Smooth muscle cell (in vitro differentiated cells): ENCODE results near the gene NLGN4Y. TPM values are rescaled to one million over a fixed set of nuclear protein-coding genes. Genes with fewer than 3 reads are reported as not detected.

Experiments
- DNase-seq: peaks from one replicate; lab custom pipeline; 2025; ENCODE audit not compliant: unreplicated experiment; lab: John Stamatoyannopoulos, UW
- H2AFZ ChIP-seq: fragments of 200-600 bp; sonication (generic); 2 replicates; pipeline ENCODE4 v1.6.0; 2016; ENCODE audit warnings: antibody characterized with exemption, low read depth, mild to moderate bottlenecking
- H3F3A ChIP-seq: fragments of 200-600 bp; sonication (generic); 2 replicates; pipeline ENCODE4 v1.6.0; 2017; ENCODE audit warnings: antibody characterized with exemption, low read depth
- H3K27ac ChIP-seq: fragments of 200-600 bp; sonication (generic); 2 replicates; pipeline ENCODE4 v1.5.1; 2016; ENCODE audit warnings: low read depth, mild to moderate bottlenecking
- H3K27me3 ChIP-seq: fragments of 200-600 bp; sonication (generic); 2 replicates; pipeline ENCODE4 v1.6.1; 2016; ENCODE audit warnings: low read depth, mild to moderate bottlenecking
- H3K36me3 ChIP-seq: fragments of 200-600 bp; sonication (generic); 2 replicates; pipeline ENCODE4 v1.5.1; 2016; ENCODE audit warnings: low read depth
- H3K4me1 ChIP-seq: fragments of 200-600 bp; sonication (generic); 2 replicates; pipeline ENCODE4 v1.5.1; 2016; ENCODE audit warnings: low read depth
- H3K4me2 ChIP-seq: fragments of 200-600 bp; sonication (generic); 2 replicates; pipeline ENCODE4 v1.6.0; 2016; ENCODE audit warnings: mild to moderate bottlenecking
- H3K4me3 ChIP-seq: fragments of 200-600 bp; sonication (generic); 2 replicates; pipeline ENCODE4 v1.5.1; 2016; ENCODE audit warnings: mild to moderate bottlenecking
- H3K79me2 ChIP-seq: fragments of 200-600 bp; sonication (generic); 2 replicates; pipeline ENCODE4 v1.6.0; 2016; ENCODE audit warnings: low read depth, mild to moderate bottlenecking
- H3K9ac ChIP-seq: fragments of 200-600 bp; sonication (generic); 2 replicates; pipeline ENCODE4 v1.6.0; 2016; ENCODE audit warnings: low read depth
- H3K9me3 ChIP-seq: fragments of 200-600 bp; sonication (generic); replicated peaks from 2 replicates; pipeline ENCODE4 v1.5.1; 2016; ENCODE audit warnings: low read depth
- H4K20me1 ChIP-seq: fragments of 200-600 bp; sonication (generic); 2 replicates; pipeline ENCODE4 v1.6.0; 2016; ENCODE audit warnings: low read depth
- WGBS: methylation state at CpG from one replicate; pipeline ENCODE4 v1.1.7; 2016; ENCODE audit warnings: low lambda C conversion rate; 5-methylcytosine and 5-hydroxymethylcytosine counted together
- polyA plus RNA-seq: library from polyadenylated mRNA; unstranded; fragments of >200 nt; fragmentation: Nextera tagmentation; extraction: Ambion mirVana; gene quantifications from 2 replicates; pipeline ENCODE4 v1.2.1, GENCODE V29; 2016
- total RNA-seq: library from RNA; depleted of rRNA; stranded (reverse); fragments of >200 nt; gene quantifications from 2 replicates; pipeline ENCODE4 v1.2.3, GENCODE V29; 2014
- TF ChIP-seq, protein P1 (sequence below): fragments of 200-600 bp; sonication (generic); IDR thresholded peaks from 2 replicates; pipeline ENCODE4 v1.5.1; 2017; ENCODE audit warnings: borderline replicate concordance, mild to moderate bottlenecking, antibody characterized with exemption; ENCODE audit not compliant: insufficient read depth, poor library complexity, severe bottlenecking

NLGN4Y gene
- total and polyA plus RNA-seq, 2 experiments from 2014 or later: not detected

DNA sequence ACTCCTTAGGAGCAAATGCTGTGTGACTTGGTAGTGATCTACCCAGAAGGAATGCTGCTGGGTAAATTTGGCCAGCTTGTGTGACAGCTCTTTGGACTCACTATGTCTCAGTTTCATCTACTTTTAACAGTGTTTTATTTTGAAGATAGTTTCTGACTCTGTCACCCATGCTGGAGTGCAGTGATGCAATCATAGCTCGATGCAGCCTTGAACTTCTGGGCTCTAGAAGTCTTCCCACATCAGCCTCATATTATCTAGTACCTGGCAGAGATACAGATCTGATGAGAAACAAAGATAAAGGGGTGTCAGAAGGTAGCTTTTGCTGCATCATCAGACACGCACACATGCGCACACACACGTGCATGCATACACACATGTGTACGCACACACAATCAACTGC is 19.2 kb downstream of the NLGN4Y start:
- H3K27me3 ChIP-seq: no peaks in the 10 kb centered on the region
- no peak for DNase-seq
- no CpG with 5 or more reads among the region's 5 CpGs for WGBS
- H3K4me3 ChIP-seq: no peak overlapping the region
- no peak overlapping the region for H3K4me2 ChIP-seq
- H3F3A ChIP-seq: no peaks in the 10 kb centered on the region
- no peak overlapping the region for H3K9ac ChIP-seq
- H2AFZ ChIP-seq: no peak overlapping the region
- H3K79me2 ChIP-seq: no peaks in the 10 kb centered on the region
- no peak overlapping the region for H3K27ac ChIP-seq
- H3K4me1 ChIP-seq: no peaks in the 10 kb centered on the region
- no peaks in the 10 kb centered on the region for H4K20me1 ChIP-seq
- no peaks in the 10 kb centered on the region for H3K9me3 ChIP-seq
- TF ChIP-seq, protein P1, sequence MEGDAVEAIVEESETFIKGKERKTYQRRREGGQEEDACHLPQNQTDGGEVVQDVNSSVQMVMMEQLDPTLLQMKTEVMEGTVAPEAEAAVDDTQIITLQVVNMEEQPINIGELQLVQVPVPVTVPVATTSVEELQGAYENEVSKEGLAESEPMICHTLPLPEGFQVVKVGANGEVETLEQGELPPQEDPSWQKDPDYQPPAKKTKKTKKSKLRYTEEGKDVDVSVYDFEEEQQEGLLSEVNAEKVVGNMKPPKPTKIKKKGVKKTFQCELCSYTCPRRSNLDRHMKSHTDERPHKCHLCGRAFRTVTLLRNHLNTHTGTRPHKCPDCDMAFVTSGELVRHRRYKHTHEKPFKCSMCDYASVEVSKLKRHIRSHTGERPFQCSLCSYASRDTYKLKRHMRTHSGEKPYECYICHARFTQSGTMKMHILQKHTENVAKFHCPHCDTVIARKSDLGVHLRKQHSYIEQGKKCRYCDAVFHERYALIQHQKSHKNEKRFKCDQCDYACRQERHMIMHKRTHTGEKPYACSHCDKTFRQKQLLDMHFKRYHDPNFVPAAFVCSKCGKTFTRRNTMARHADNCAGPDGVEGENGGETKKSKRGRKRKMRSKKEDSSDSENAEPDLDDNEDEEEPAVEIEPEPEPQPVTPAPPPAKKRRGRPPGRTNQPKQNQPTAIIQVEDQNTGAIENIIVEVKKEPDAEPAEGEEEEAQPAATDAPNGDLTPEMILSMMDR: no peak
- no peaks in the 10 kb centered on the region for H3K36me3 ChIP-seq

GRCh38 chrY:14581294-14581693 is 57.0 kb downstream of the NLGN4Y start:
- Histone ChIP-seq H4K20me1 (no peaks in the 10 kb centered on the region), H3K4me1 (no peaks in the 10 kb centered on the region), H3K79me2 (no peaks in the 10 kb centered on the region), H3K9ac (no peak overlapping the region), H2AFZ (no peak overlapping the region), H3K27me3 (no peaks in the 10 kb centered on the region), H3K4me3 (no peak overlapping the region), H3K4me2 (no peak overlapping the region), H3F3A (no peaks in the 10 kb centered on the region), H3K36me3 (no peaks in the 10 kb centered on the region), H3K9me3 (no peaks in the 10 kb centered on the region), H3K27ac (no peak overlapping the region)
- no CpG with 5 or more reads among the region's 3 CpGs for WGBS
- TF ChIP-seq, protein P1: no peak
- DNase-seq: no peak

DNA sequence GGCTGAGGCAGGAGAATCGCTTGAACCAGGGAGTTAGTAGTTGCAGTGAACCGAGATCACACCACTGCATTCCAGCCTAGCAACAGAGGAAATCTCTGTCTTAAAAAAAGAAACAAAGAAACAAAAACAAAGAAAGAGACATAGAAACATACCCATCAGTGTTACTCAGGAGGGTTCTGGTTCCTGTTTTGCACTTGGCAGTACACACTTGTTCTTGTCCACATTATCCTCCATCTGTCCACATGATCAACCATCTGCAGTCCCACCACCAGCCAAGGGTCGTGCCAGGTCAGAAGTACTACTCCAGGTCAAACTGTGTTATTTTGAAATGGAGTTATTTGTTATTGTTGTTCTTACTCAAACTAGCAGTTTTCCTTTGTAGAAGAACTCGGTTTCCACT is 62.4 kb downstream of the NLGN4Y start:
- H4K20me1 ChIP-seq: no peaks in the 10 kb centered on the region
- H3K27me3 ChIP-seq: no peaks in the 10 kb centered on the region
- no peaks in the 10 kb centered on the region for H3K79me2 ChIP-seq
- H3K4me2 ChIP-seq: no peak overlapping the region
- WGBS: no CpG with 5 or more reads among the region's 4 CpGs
- DNase-seq: no peak
- H3K27ac ChIP-seq: no peak overlapping the region
- no peaks in the 10 kb centered on the region for H3K9me3 ChIP-seq
- no peaks in the 10 kb centered on the region for H3K36me3 ChIP-seq
- H2AFZ ChIP-seq: no peak overlapping the region
- no peak overlapping the region for H3K4me3 ChIP-seq
- no peaks in the 10 kb centered on the region for H3K4me1 ChIP-seq
- no peak overlapping the region for H3K9ac ChIP-seq
- TF ChIP-seq, protein P1: no peak
- H3F3A ChIP-seq: no peaks in the 10 kb centered on the region

DNA sequence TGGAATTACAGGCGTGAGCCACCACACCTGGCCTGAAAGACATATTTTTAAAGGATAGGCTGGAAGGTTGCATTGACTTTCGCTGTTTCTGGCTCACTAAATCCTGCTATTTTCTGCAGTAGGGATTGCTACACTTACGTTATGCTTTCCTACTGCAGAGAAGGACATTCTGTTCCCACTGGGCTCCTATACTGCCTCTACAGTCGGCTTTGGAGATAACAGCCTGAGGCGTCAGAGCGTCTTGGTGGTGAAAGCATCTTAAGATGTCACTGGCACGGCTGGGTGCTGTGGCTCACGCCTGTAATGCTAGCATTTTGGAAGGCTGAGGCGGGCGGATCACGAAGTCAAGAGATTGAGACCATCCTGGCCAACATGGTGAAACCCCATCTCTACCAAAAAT is 77.0 kb downstream of the NLGN4Y start:
- TF ChIP-seq, protein P1: no peak
- no peak for DNase-seq
- H4K20me1 ChIP-seq: no peaks in the 10 kb centered on the region
- H3K27me3 ChIP-seq: no peaks in the 10 kb centered on the region
- H3K4me1 ChIP-seq: no peaks in the 10 kb centered on the region
- no peaks in the 10 kb centered on the region for H3K36me3 ChIP-seq
- H3K27ac ChIP-seq: no peak overlapping the region
- no peak overlapping the region for H3K4me2 ChIP-seq
- no peaks in the 10 kb centered on the region for H3K79me2 ChIP-seq
- no peak overlapping the region for H3K4me3 ChIP-seq
- no peak overlapping the region for H2AFZ ChIP-seq
- H3K9me3 ChIP-seq: no peaks in the 10 kb centered on the region
- H3F3A ChIP-seq: no peaks in the 10 kb centered on the region
- H3K9ac ChIP-seq: no peak overlapping the region
- no CpG with 5 or more reads among the region's 11 CpGs for WGBS
